ENCODE data around the gene TRAPPC2L.
"Not testable (repeated sequence)": the region's sequence is repeated elsewhere in the genome, so short reads cannot be mapped to it uniquely, and the experiment has no call there.

Gene TRAPPC2L

DNA sequence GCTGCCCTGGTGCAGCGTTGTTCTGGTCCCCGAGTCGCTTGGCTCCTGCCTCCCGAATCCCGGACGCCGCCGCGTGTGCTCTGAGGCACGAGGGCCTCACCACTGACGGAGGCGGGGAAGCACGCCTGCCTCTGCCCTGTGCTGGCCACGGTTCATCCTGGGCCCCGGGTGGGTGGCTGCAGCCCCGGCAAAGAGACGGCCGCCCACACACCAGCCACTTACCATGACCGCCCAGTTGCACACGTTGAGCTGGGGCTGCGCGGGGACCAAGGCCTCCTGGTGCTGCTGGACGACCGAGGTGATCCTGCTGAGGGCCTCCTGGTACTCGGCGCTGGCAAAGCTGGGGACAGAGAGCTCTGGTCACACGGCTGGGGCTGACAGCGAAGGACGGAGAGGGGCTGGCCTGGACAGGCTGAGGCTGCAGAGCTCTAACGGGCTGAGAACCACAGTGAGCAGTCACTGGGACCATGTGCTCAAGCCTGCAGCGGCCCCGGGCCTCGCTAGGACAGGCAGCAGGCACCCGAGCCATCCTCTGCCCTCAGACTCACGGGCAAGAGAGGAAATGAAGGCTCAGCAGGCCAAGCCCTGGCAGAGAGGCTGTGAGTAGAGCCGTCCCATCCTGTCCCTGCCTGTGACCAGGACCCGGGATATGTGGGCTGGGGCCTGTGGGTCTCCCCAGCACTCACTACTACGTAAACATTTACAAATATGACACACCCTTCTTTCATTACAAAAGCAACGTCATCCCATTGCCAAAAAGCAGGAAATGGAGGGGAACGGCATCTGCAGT is 38.9 kb upstream of the TRAPPC2L start:
- DNase-seq, result peak; percentile 40

DNA sequence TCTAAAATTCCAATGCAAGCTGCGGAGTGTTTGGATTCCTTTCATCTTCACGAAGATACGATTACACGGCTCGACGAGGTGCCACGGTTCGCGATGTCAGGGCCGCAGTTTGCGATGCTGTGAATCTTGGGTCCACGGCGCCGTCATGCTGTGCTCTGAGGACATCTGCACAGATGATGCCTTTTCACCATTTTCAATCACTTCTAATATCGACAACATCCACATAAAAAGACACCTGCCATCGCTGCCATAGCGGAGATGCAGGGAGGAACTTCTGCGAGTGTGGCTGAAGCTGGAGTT is 38.4 kb upstream of the TRAPPC2L start:
- DNase-seq, result no peak

DNA sequence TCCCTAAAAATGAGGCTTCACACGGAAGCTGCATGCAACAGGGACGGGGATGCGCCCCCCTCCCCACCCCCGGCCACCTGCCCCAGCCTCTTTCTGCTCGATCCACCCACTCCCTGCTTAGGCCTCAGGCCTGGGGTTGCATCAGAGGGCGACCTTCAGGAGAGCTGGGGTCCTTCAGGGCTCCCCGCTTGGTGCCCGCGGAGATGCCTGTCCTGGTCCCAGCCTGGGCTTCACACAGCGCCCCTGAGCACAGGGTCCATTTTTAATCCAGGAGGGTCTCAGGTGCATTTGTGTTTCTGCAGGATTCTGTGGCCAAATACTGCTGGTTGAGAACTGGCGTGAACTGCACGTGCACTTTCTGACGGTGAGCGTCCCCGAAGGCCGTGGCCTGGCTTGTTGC is 37.8 kb upstream of the TRAPPC2L start:
- DNase-seq, result no peak

DNA sequence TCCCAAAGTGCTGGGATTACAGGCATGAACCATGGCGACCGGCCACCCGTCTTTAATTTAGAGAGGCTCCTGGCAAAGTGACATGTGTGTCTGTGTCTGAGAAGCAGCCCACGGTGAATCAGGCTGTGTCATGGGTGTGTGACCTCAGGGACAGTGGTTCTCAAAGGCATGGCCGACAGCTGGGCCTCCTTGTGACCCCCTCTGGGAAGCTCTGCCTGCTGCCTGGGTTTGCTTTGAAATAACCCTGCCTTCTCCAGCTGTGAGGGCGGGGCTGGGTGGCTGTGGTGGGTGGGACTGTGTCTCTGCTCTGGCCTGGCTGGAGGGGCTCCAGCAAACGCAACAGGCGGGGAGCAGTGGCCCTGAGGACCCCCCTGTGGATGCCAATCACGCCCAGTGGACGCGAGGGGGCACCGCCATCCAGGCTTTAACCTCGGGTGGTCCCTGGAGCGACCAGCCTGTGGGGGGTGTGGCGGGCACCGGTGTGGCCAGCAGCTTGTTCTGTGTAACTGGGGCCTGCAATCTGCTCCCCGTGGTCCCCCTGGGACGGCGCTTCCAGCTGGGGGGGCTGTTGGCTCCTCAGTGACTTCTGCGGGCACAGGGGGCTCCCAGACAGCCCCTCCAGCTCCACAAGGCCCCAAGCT is 36.4 kb upstream of the TRAPPC2L start:
- DNase-seq, result no peak

DNA sequence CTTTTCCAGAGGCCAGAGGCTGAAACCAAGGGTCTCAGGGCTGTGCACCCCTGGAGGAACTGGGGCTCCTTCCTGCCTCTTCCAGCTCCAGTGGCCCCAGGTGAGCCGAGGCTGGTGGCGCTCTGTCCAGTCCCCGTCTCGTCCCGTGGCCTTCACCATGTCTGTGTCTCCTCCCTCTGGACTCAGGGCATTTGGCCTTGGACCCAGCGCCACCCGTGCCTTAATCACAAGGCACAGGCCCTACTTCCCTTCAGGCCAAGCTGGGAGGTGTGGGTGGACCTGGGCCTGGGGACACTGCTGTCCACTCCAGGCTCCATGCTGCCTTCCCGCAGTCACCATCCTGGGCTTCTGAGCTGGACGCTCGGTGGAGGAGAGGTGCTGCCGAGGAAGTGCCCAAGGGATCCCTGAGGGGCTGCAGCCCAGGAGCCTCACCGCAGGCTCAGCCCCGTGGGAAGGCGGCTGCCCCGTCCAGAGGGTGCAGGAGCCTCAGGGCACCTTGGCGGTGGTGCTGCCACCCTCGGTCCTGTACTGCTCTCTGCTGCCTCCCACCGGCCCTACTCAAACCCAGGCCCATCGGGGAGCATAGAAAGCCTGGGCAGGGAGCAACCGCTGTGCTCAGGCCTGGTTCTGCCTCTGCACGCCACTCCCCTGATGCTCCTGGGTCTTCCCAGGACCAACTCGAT is 35.6 kb upstream of the TRAPPC2L start:
- DNase-seq, result no peak

DNA sequence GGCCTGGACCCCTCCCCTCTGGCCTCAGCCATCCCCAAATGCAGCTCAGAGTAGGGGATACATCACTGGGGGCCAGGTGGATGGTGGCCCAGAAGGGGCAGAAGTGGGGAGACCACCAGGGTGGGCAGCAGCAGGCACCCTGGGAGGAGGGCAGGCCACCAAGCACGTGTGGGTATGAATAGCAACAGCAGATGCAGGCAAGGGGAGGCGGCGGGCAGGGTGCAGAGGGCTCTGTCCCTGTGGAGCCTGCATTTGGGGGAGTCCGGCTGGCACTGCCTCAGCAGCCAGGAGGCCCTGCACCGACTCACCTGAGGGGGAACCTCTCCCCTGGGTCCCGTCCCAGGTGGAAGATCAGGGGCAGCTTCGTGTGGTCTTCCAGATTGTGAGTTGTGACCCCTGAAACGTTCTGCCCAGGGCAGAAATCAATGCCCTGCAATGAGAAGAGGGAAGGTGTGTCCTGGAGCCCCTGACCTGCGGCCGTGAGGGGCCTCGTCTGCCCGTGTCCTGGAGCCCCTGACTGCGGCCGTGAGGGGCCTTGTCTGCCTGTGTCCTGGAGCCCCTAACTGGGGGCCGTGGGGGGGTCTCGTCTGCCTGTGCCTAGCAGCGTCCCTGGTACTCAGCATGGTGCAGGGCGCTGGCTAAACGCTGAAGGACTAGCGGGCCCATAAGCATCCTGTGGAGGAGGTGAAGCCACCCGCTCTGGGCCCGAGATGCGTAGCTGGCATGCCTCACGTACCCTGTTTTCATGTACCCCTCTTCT is 34.5 kb upstream of the TRAPPC2L start:
- no peak for DNase-seq

DNA sequence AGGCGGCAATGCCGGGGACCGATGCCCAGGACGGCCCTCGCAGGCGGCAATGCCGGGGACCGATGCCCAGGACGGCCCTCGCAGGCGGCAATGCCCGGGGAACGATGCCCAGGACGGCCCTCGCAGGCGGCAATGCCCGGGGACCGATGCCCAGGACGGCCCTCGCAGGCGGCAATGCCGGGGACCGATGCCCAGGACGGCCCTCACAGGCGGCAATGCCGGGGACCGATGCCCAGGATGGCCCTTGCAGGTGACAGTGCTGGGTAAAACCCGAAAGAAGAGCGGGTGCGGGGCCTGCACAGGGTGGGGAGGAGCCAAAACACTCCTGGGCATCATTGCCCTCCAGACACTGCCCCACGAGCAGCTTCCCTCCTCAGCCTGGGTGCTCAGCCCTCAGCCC is 33.3 kb upstream of the TRAPPC2L start:
- DNase-seq, result not testable (repeated sequence)

DNA sequence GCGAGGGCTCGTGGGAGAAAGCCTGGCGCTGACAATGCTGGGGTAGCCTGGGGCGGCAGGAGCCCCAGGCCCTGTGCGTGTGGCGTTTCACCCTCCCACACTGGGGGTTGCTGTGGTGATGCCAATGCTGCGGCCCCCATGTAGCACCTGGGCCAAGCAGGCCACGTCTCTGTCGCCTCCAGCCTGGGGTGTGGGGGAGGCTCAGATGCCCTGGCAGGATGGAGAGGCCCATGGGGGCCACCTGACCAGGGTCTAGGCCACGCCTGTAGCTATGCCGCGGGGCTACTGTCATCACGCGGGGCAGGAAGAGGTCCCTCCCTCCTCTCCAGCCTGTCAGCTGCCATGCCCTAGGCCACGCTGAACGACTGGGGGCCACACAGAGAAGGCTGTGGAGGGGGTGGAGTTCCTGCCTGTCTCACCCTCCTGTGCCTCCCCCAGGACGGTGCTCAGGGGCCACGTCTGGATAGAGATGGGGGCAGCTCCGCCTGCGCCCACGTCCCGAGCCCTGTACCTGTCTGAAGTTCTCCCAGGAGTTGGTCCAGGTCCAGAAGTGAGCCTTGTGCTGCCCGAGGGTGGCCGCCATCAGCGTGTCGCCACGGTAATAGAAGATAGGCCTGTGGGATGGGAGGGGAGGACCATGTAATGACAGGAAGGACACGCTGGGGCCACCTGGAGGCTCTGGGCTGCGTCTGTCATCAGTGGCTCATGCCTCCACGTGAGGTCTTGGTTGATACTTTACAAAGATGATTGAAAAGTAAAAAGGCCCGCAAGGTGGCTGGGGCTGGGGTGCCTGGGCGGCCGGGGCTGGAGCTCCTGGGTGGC is 32.5 kb upstream of the TRAPPC2L start:
- no peak for DNase-seq

DNA sequence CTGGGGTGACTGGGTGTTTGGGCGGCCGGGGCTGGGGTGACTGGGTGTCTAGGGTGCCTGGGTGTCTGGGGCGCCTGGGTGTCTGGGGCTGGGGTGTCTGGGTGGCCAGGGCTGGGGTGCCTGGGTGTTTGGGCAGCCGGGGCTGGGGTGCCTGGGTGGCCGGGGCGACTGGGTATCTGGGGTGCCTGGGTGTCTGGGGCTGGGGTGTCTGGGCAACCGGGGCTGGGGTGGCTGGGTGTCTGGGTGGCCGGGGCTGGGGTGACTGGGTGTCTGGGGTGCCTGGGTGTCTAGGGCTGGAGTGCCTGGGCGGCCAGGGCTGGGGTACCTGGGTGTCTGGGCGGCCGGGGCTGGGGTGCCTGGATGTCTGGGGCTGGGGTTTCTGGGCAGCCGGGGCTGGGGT is 31.8 kb upstream of the TRAPPC2L start:
- DNase-seq, result no peak

DNA sequence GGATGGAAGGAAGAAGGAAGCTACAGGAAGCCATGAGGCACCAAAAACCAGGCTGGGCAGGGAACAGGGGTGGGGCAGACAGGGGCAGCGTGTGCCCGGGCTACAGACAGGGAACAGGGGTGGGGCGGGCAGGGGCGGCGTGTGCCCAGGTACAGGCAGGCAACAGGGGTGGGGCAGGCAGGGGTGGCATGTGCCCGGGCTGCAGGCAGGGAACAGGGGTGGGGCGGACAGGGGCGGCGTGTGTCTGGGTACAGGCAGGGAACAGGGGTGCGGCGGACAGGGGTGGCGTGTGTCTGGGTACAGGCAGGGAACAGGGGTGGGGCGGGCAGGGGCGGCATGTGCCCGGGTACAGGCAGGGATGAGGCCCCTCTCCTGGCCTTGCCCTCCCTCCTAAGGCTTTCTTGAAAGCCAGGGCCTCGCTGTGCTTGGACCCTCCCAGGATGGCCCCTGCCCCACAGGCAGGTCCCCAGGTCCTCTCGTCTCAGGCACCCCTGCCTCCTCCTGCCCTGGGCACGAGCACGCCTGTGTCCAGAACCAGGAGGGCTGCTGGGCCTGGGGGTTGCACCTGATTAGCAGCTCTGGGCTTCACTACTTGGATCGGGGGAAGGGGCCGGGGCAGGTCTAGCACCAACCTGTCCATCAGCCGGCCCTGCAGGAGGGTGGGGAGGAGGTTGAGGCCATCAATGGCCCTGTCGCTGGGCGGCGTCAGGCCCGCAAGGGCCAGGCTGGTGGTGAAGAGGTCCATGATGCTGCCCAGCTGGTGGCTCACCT is 30.7 kb upstream of the TRAPPC2L start:
- DNase-seq, result no peak

DNA sequence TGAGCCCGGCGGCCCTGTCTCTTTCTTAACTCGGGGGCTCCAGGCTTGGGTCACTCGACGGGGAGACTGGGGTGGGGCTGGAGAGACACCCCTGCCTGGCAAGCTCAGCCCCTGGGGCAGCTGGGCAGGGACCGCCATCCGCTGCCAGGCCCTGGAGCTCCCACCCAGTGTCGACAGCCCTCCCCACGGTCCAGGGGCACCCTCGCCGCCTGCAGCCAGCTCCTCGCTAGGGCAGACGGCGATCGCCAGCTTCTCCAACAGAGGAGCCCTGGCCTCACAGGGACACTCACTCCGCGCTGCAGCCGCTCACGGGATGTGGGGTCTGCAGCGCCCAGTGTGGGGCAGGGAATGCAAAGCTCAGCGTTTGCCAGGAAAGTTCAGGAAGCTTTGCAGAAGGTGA is 29.2 kb upstream of the TRAPPC2L start:
- DNase-seq, result no peak

DNA sequence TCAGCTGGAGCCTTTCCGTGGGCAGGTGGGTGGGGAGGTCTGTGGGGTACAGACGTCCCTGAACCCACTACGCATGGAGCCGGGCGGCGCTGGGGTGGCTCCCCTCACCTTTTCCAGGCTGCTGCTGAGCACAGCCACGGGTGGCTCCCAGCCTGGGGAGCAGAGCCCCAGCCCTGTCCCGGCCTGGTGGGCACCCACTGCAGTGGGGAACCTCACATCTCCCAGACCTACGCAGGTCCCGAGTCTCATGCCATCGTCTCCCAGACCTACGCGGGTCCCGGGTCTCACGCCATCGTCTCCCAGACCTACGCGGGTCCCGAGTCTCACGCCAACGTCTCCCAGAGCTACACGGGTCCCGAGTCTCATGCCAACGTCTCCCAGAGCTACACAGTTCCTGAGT is 28.2 kb upstream of the TRAPPC2L start:
- no peak for DNase-seq

DNA sequence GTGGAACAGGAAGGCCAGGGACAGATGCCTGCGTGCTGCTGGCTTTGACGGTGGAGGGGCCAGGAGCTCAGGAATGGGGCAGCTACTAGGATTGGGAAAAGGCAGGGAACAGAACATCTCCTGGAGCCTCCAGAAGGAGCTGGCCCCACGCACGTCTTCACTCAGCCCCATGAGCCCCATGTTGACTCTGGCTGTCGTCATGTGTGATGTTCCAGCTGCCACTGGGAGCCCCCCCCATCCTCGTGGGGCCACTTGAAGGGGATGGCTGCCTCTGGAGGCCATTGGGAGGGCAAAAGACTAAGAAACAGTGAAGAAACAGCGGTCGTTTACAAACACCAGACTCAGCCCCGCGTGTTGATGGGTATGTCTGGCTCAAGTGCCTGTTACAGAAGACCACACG is 26.7 kb upstream of the TRAPPC2L start:
- peak; percentile 42 for DNase-seq

DNA sequence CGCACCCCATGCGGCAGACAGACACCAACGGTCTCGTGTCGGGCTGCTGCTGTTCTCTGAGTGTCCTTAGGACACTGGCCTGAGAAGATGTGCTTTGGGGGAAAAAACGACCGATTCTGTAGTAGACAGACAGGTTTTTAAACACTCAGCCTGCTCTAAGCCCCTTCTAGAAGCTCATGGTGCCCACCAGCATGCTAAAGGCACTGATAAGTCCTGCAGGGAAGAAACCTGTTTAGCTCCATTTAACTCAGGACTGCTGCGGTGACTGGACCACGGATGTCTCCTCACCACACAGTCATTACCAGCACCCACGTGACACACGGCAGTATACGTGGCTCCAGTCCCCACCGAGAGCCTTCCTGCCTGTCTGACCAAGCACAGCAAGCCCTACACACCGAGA is 26.1 kb upstream of the TRAPPC2L start:
- no peak for DNase-seq

DNA sequence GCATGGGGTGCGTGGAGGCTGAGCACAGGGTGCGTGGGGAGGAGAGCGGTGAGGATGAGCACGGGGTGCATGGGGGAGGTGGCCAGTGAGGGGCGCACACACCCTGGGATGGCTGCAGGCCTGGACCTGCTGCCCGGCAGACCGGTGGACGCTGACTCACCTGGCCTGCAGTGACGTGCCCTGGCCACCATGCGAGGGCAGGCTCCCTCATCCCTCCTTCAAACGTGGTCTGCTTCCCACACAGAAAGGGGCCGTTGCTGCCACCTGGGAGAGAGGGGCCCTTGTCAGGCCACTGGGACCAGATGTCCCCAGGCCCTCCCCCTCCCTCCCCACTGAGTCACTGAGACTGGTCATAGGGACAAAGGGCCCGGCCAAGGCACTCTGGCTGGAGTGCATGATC is 25.1 kb upstream of the TRAPPC2L start:
- no peak for DNase-seq

DNA sequence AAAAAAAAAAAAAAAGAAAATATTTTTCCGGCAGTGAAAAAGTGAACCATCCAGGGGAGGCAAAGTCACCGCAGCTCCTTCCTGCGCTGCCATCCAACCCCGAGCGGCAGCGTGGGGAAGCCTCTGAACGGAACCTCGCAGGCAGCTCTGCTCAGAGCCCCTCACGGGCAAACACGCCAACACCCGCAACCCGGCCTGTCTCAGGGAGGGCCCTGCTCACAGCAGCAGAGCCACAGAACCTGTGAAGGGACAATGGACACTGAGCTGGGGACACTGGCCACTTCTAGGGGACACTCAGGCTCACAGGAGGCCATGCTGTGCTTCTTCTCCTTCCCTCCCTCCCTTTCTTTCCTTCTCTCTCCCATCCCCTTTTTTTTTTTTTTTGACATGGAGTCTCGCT is 23.8 kb upstream of the TRAPPC2L start:
- no peak for DNase-seq

DNA sequence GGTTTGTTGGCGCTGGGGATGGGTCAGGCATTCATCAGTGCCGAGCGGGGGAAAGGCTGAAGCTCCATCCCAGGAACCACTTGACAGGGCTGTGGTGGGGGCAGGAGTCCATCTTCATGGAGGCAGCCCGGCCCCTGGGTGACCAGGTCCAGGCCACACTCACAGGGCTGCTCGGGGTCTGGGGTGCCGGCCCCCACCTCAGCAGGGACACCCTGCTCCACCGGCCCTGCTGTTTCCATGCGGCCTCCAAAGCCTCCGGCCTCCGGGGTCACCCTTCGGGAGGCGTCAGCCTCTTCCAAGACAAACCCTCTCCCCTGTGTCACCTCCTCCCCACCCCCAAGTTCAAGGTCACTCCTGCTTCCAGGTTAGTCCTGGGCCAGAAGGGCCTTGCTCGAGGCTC is 22.3 kb upstream of the TRAPPC2L start:
- no peak for DNase-seq

DNA sequence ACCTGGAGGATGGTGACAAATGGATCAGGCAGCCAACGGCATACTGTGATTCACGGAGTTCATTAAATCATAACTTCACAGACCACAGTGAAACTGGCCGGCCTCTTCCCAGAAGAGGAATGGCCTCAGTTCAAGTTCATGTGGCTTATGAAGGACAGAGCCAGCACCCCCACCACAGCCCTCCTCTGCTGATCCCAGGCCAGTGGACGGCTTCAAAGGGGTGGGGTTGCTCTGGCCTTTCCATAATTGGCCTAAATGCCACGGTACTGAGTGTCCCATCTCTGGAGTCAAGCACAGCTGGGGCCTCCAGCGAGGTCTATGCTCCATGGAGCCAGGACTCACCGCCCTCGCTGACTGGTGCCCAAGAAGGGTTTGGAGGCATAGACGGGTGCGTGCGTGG is 21.5 kb upstream of the TRAPPC2L start:
- no peak for DNase-seq

DNA sequence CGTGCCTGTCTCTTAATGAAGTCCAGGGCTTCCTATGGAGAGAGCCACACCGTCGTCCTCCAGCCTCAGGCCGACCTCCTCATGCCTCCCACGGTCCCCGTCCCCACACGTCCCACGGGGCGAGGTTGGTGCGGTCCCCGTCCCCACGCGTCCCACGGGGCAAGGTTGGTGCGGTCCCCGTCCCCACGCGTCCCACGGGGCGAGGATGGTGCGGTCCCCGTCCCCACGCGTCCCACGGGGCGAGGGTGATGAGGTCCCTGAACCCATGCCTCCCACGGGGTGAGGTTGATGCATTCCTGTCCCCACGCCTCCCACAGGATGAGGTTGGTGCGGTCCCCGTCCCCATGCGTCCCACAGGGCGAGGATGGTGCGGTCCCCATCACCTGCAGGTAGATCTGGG is 21.1 kb upstream of the TRAPPC2L start:
- DNase-seq, result no peak

DNA sequence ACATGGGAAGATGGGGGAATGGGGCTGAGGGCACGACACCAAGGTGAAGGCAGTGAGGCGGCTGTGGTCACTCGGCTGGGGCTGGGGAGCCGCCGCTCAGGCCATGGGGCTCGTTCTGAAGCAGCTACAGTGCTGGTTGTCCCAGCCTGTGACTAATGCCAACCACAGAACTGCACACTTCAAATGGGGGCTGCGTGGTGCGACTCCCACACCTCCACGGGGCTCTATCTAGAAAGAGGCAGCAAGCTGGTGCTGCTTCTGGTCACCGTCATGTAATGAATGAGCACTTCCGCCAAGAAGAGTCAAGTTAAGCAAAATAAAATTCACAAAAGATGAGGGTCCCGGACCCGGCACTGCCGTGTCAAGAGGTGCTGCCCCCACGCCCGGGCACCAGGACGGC is 20.1 kb upstream of the TRAPPC2L start:
- no peak for DNase-seq

DNA sequence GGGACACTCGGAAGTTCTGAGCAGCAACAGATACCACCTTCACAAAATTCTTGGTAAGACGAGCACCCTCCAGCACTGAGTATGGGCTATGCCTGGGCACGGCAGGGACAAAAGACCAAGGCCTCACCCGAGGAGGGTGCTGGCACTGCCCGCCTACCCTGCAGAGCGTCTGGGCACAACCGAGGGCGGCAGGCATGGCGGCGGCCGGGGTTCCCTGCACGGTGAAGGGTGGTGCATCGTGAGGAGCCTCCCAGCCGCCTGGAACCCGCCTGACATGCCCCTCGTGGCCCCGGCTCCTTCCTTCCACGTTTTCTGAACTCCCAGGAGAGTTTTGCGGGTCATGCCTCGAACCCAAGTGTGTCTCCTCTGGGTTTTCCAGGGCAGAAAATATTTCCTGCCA is 19.1 kb upstream of the TRAPPC2L start:
- no peak for DNase-seq

DNA sequence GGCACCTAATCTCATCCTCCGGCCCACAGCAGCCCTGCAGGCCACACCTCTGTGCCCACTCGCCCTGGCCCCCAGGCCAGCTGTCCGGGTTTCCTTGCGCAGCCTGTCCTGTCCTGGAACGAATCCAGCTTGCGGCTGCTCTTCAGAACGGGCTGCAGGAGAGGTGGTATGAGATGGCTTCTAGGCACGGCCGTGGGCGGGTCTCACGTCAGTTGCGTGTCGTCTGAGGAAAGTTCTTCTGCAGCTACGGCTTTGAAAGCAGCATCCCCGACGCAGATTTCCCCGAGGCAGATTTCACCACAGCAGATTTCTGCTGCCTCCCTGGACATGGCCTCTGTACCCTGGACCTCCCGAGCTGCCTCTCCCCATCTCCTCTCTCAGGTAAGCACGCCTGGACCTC is 18.4 kb upstream of the TRAPPC2L start:
- no peak for DNase-seq
